Uterus (tissue), 4 donors: Measurements from ENCODE around the gene AGPS. TPM values are rescaled to one million over a fixed set of nuclear protein-coding genes. Genes with fewer than 3 reads are reported as not detected.

Experiments
- DNase-seq, 2 donors: peaks; one replicate each; pipeline ENCODE4 v3.0.0-alpha.2; 2019 to 2020
- H3K27ac ChIP-seq, 2 donors: fragments of 200-600 bp; sonication (generic); 1 replicate in 1 of 2; 2 replicates in 1 of 2; pipeline ENCODE4 v1.5.1; 2016 to 2018
- H3K27me3 ChIP-seq, 2 donors: fragments of 200-600 bp; sonication (generic); one replicate each; pipeline ENCODE4 v1.5.1; 2018 to 2019; ENCODE audit warnings: control low read depth in 1 of 2
- H3K36me3 ChIP-seq, 2 donors: fragments of 200-600 bp; sonication (generic); one replicate each; pipeline ENCODE4 v1.5.1; 2019; ENCODE audit warnings: control low read depth in 1 of 2
- H3K4me1 ChIP-seq, 2 donors: fragments of 200-600 bp; sonication (generic); one replicate each; pipeline ENCODE4 v1.5.1; 2018 to 2019; ENCODE audit warnings: control low read depth in 1 of 2
- H3K4me3 ChIP-seq, 2 donors: fragments of 200-600 bp; sonication (generic); 1 replicate in 1 of 2; 2 replicates in 1 of 2; pipeline ENCODE4 v1.5.1; 2018 to 2019; ENCODE audit warnings: mild to moderate bottlenecking in 1 of 2
- H3K9me3 ChIP-seq, 2 donors: fragments of 200-600 bp; sonication (generic); one replicate each; pipeline ENCODE4 v1.5.1; 2019; ENCODE audit warnings: control low read depth in 1 of 2
- POLR2A ChIP-seq, 2 donors: fragments of 450-650 bp; IDR thresholded peaks; one replicate each; pipeline ENCODE4 v1.6.1; 2016; ENCODE audit warnings: antibody characterized with exemption in 2 of 2, mild to moderate bottlenecking in 1 of 2, moderate library complexity in 1 of 2
- intact Hi-C: fragments of 100-400 bp; cut with DNase I; formaldehyde crosslinking; loops from one replicate; pipeline ENCODE4 v1.15.1; 2023; ENCODE audit warnings: low total_unique reads
- total RNA-seq, 4 donors: library from RNA; depleted of rRNA in 3 of 4; stranded (reverse); fragments of >200 nt in 3 of 4; gene quantifications; one replicate each; pipeline versions ENCODE4 v1.1.0 to v1.2.4, GENCODE V29; 2014 to 2023
- TF ChIP-seq, protein P1 (sequence below), 4 experiments: fragments of 200-600 bp in 2 of 4; fragments of 450-650 bp in 2 of 4; sonication (generic) in 2 of 4; IDR thresholded peaks; one replicate each; pipeline ENCODE4 v1.5.1; 2016 to 2019; ENCODE audit warnings: antibody characterized with exemption in 4 of 4, mild to moderate bottlenecking in 2 of 4, moderate library complexity in 1 of 4
- donor health status: DM: yes; HTN: yes; CAD: no.

AGPS gene
- total RNA-seq, 4 donors from 2014 or later = 10.2 to 64.4 (median 40.0) TPM

DNA sequence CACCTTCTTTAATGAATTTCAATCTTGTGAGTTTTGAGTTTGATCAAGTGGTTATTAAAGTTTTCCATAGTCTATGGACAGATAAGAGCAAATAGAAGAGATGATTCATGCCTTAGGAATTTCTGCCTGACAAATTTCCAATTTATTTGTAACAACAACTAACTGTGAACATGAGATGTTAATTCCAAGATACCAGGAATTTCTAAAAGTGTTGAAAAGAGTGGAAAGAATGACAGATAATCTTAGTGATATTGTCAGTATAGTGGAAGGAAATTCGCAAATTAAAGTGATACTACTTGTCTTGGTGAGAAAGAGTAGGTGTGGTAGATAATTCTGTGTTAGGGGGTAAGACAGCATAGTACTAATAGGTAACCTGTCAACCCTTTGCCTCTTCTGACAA lies 82.4 kb downstream of the AGPS start:
- Histone ChIP-seq H3K4me1 (no peaks in the 10 kb centered on the region), H3K27ac (no peak overlapping the region), H3K36me3 (no peaks in the 10 kb centered on the region), H3K9me3 (peaks cover 0 to 8% of the 10 kb centered on the region in 2 donors), H3K27me3 (no peaks in the 10 kb centered on the region), H3K4me3 (no peak overlapping the region)
- intact Hi-C loops = no loop called here
- no peak for TF ChIP-seq POLR2A (IDR thresholded peaks at IDR 0.05)
- DNase-seq = no peak

GRCh38 chr2:177476897-177477296 lies 84.3 kb downstream of the AGPS start:
- no peaks in the 10 kb centered on the region for H3K27me3 ChIP-seq

GRCh38 chr2:177478029-177478428 lies 85.5 kb downstream of the AGPS start:
- Histone ChIP-seq H3K27me3 (no peaks in the 10 kb centered on the region), H3K27ac (no peak overlapping the region), H3K9me3 (no peaks in the 10 kb centered on the region)

More at GRCh38 chr2:177476897-177477296, 84.3 kb downstream of the AGPS start:
- TF ChIP-seq POLR2A (IDR thresholded peaks at IDR 0.05) = no peak
- TF ChIP-seq, protein P1, sequence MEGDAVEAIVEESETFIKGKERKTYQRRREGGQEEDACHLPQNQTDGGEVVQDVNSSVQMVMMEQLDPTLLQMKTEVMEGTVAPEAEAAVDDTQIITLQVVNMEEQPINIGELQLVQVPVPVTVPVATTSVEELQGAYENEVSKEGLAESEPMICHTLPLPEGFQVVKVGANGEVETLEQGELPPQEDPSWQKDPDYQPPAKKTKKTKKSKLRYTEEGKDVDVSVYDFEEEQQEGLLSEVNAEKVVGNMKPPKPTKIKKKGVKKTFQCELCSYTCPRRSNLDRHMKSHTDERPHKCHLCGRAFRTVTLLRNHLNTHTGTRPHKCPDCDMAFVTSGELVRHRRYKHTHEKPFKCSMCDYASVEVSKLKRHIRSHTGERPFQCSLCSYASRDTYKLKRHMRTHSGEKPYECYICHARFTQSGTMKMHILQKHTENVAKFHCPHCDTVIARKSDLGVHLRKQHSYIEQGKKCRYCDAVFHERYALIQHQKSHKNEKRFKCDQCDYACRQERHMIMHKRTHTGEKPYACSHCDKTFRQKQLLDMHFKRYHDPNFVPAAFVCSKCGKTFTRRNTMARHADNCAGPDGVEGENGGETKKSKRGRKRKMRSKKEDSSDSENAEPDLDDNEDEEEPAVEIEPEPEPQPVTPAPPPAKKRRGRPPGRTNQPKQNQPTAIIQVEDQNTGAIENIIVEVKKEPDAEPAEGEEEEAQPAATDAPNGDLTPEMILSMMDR (IDR thresholded peaks at IDR 0.05) = no peak
- H3K4me1 ChIP-seq = no peaks in the 10 kb centered on the region
- H3K9me3 ChIP-seq = peaks cover 0 to 6% of the 10 kb centered on the region in 2 donors
- intact Hi-C loops = no loop called here
- DNase-seq = no peak
- H3K27ac ChIP-seq = no peak overlapping the region
- H3K4me3 ChIP-seq = no peak overlapping the region
- no peaks in the 10 kb centered on the region for H3K36me3 ChIP-seq

GRCh38 chr2:177478907-177479306 lies 86.3 kb downstream of the AGPS start:
- H3K4me1 ChIP-seq = no peaks in the 10 kb centered on the region
- TF ChIP-seq POLR2A (IDR thresholded peaks at IDR 0.05) = no peak
- TF ChIP-seq, protein P1 (IDR thresholded peaks at IDR 0.05) = no peak
- no peaks in the 10 kb centered on the region for H3K36me3 ChIP-seq
- intact Hi-C loops = no loop called here
- no peak overlapping the region for H3K27ac ChIP-seq
- no peak overlapping the region for H3K4me3 ChIP-seq
- no peaks in the 10 kb centered on the region for H3K9me3 ChIP-seq
- no peaks in the 10 kb centered on the region for H3K27me3 ChIP-seq
- no peak for DNase-seq

More at GRCh38 chr2:177478029-177478428, 85.5 kb downstream of the AGPS start:
- H3K4me1 ChIP-seq = no peaks in the 10 kb centered on the region
- H3K36me3 ChIP-seq = no peaks in the 10 kb centered on the region
- TF ChIP-seq, protein P1 (IDR thresholded peaks at IDR 0.05) = no peak
- TF ChIP-seq POLR2A (IDR thresholded peaks at IDR 0.05) = no peak
- no peak overlapping the region for H3K4me3 ChIP-seq
- no peak for DNase-seq
- intact Hi-C loops = no loop called here

DNA sequence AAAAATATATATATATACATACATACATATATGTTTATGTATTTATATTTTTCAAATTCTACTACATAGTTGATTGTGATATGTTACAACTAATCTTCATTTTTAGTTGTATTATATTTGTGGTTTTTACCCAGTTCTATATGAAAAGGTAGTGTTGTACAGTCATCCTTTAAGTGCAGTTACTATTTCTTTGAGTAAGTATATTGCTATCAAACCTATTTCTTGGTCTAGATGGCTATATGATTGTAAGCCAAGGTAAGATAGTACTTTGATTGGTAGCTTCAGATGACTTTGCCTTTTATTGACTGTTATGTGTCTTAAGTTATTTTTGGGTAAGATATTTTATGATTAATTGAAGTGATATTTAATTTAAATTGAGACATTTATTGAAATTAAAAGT lies 89.6 kb downstream of the AGPS start:
- intact Hi-C loops = no loop called here
- no peak for DNase-seq
- TF ChIP-seq POLR2A (IDR thresholded peaks at IDR 0.05) = no peak
- TF ChIP-seq, protein P1 (IDR thresholded peaks at IDR 0.05) = no peak
- Histone ChIP-seq H3K9me3 (no peaks in the 10 kb centered on the region), H3K27ac (no peak overlapping the region), H3K36me3 (no peaks in the 10 kb centered on the region), H3K4me1 (no peaks in the 10 kb centered on the region), H3K27me3 (no peaks in the 10 kb centered on the region), H3K4me3 (no peak overlapping the region)

DNA sequence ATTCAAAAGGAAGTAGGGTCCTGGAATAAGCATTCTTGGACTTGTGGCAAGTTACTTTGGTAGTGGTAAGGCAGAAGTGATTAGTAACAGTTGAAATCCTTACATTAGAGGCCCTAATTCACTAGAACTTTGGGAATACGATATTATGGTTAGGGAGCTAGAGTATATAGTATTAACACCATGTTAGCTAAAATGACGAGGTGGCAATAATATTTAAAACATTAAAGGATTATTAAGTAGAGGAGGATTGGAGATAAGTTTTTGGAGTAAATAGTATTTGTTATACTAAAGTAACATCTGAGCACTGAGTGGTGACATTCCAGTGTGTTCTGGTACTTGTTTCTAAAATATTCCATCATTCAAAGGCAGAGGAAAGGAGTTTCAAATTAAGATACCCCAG lies 91.0 kb downstream of the AGPS start:
- intact Hi-C loops = no loop called here
- Histone ChIP-seq H3K4me1 (no peaks in the 10 kb centered on the region), H3K36me3 (no peaks in the 10 kb centered on the region), H3K4me3 (no peak overlapping the region), H3K27ac (no peak overlapping the region), H3K27me3 (no peaks in the 10 kb centered on the region), H3K9me3 (no peaks in the 10 kb centered on the region)
- TF ChIP-seq POLR2A (IDR thresholded peaks at IDR 0.05) = no peak
- TF ChIP-seq, protein P1 (IDR thresholded peaks at IDR 0.05) = no peak
- DNase-seq = no peak
